Mesothelial cell of epicardium (in vitro differentiated cells): ENCODE measurements around the gene KIAA0825. TPM values are rescaled to one million over a fixed set of nuclear protein-coding genes. Genes with fewer than 3 reads are reported as not detected.
"Not testable (repeated sequence)": the region's sequence is repeated elsewhere in the genome, so short reads cannot be mapped to it uniquely, and the experiment has no call there.

Experiments used
- DNase-seq, 2 experiments: peaks; one replicate each; pipeline ENCODE4 v3.0.0; 2021; ENCODE audit warnings: low spot score in 2 of 2; ENCODE audit not compliant: unreplicated experiment in 2 of 2
- H3K27ac Mint-ChIP-seq: 2 replicates; pipeline ENCODE4 v1.8.0; 2021; ENCODE audit warnings: mixed read lengths
- H3K27me3 Mint-ChIP-seq: 2 replicates; pipeline ENCODE4 v1.8.0; 2021; ENCODE audit warnings: low read depth, mixed read lengths
- H3K36me3 Mint-ChIP-seq: 2 replicates; pipeline ENCODE4 v1.8.0; 2021; ENCODE audit warnings: mixed read lengths
- H3K4me1 Mint-ChIP-seq: 2 replicates; pipeline ENCODE4 v1.8.0; 2021; ENCODE audit warnings: mixed read lengths
- H3K4me3 Mint-ChIP-seq: 2 replicates; pipeline ENCODE4 v1.8.0; 2021; ENCODE audit warnings: mild to moderate bottlenecking, moderate library complexity, mixed read lengths
- H3K9me3 Mint-ChIP-seq: 2 replicates; pipeline ENCODE4 v1.8.0; 2021; ENCODE audit warnings: mixed read lengths
- total RNA-seq: library from RNA; stranded (reverse); gene quantifications from 3 replicates; pipeline ENCODE4 v1.2.1, GENCODE V29; 2021
- TF ChIP-seq, protein P1 (sequence below): fragments of 200-600 bp; sonication (generic); IDR thresholded peaks from one replicate; pipeline ENCODE4 v1.5.0; 2021; ENCODE audit warnings: antibody characterized with exemption; ENCODE audit not compliant: unreplicated experiment

KIAA0825 gene
- total RNA-seq, 1 donor from 2014 or later, result 5.4 TPM

- Mint-ChIP-seq H3K4me1 (no peaks in the 10 kb centered on the region), H3K4me3 (no peak overlapping the region), H3K36me3 (no peaks in the 10 kb centered on the region), H3K9me3 (no peaks in the 10 kb centered on the region), H3K27me3 (no peaks in the 10 kb centered on the region), H3K27ac (no peak overlapping the region)
- no peak for DNase-seq
- TF ChIP-seq, protein P1, sequence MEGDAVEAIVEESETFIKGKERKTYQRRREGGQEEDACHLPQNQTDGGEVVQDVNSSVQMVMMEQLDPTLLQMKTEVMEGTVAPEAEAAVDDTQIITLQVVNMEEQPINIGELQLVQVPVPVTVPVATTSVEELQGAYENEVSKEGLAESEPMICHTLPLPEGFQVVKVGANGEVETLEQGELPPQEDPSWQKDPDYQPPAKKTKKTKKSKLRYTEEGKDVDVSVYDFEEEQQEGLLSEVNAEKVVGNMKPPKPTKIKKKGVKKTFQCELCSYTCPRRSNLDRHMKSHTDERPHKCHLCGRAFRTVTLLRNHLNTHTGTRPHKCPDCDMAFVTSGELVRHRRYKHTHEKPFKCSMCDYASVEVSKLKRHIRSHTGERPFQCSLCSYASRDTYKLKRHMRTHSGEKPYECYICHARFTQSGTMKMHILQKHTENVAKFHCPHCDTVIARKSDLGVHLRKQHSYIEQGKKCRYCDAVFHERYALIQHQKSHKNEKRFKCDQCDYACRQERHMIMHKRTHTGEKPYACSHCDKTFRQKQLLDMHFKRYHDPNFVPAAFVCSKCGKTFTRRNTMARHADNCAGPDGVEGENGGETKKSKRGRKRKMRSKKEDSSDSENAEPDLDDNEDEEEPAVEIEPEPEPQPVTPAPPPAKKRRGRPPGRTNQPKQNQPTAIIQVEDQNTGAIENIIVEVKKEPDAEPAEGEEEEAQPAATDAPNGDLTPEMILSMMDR, result no peak
Measured at GRCh38 chr5:94157704-94158539, 460.5 kb downstream of the KIAA0825 start.

DNA sequence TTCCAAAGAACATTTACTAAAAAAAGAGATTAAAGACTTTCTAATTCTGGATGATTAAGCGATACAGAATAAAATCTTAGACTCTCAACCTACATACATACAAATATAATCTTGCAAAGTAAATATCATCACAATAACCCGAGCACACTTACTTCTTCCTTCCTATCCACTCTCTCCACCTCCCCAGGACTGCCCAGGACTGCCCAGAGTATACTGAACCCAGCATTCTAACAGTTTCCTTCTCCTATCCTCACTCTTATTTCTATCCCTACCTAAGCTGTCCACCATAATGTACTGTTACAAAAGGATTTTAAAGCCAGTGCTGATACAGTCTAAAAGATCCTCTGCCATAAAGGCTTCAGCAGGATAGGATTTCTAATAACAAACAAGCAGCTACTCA, 463.7 kb downstream of the KIAA0825 start:
- H3K4me1 Mint-ChIP-seq, result no peaks in the 10 kb centered on the region
- H3K36me3 Mint-ChIP-seq, result no peaks in the 10 kb centered on the region
- TF ChIP-seq, protein P1, result no peak
- peaks cover 7% of the 10 kb centered on the region for H3K9me3 Mint-ChIP-seq
- H3K27ac Mint-ChIP-seq, result no peak overlapping the region
- no peak overlapping the region for H3K4me3 Mint-ChIP-seq
- no peaks in the 10 kb centered on the region for H3K27me3 Mint-ChIP-seq
- no peak for DNase-seq

- H3K4me1 Mint-ChIP-seq, result no peaks in the 10 kb centered on the region
- no peaks in the 10 kb centered on the region for H3K36me3 Mint-ChIP-seq
- no peaks in the 10 kb centered on the region for H3K27me3 Mint-ChIP-seq
- H3K27ac Mint-ChIP-seq, result no peak overlapping the region
- TF ChIP-seq, protein P1, result no peak
- H3K9me3 Mint-ChIP-seq, result peaks cover 13% of the 10 kb centered on the region
- DNase-seq, result no peak
- H3K4me3 Mint-ChIP-seq, result no peak overlapping the region
Measured at GRCh38 chr5:94153736-94154450, 464.5 kb downstream of the KIAA0825 start.

- not testable (repeated sequence) for H3K27ac Mint-ChIP-seq, H3K36me3 Mint-ChIP-seq, H3K27me3 Mint-ChIP-seq, H3K4me1 Mint-ChIP-seq, DNase-seq, H3K4me3 Mint-ChIP-seq
- H3K9me3 Mint-ChIP-seq, result peaks cover 82% of the 10 kb centered on the region
Measured at GRCh38 chr5:94143621-94144020, 474.8 kb downstream of the KIAA0825 start.

GRCh38 chr5:94140300-94140699, 478.1 kb downstream of the KIAA0825 start:
- DNase-seq, result no peak
- no peaks in the 10 kb centered on the region for H3K36me3 Mint-ChIP-seq
- no peaks in the 10 kb centered on the region for H3K27me3 Mint-ChIP-seq

GRCh38 chr5:94130077-94130476, 488.3 kb downstream of the KIAA0825 start:
- Mint-ChIP-seq H3K27me3 (no peaks in the 10 kb centered on the region), H3K4me3 (no peak overlapping the region), H3K9me3 (peaks cover 24% of the 10 kb centered on the region), H3K36me3 (peaks cover 3% of the 10 kb centered on the region), H3K4me1 (no peaks in the 10 kb centered on the region), H3K27ac (no peak overlapping the region)
- TF ChIP-seq, protein P1, result no peak
- no peak for DNase-seq

More at GRCh38 chr5:94140300-94140699, 478.1 kb downstream of the KIAA0825 start:
- Mint-ChIP-seq H3K27ac (no peak overlapping the region), H3K4me3 (no peak overlapping the region), H3K9me3 (peaks cover 83% of the 10 kb centered on the region), H3K4me1 (no peaks in the 10 kb centered on the region)
- TF ChIP-seq, protein P1, result no peak
